Measurements from ENCODE around the gene ZNF311.

Gene ZNF311

GRCh38 chr6:29005183-29005885 lies at the start of gene ZNF311:
ZNF311 (minus strand) TSS chr6:29005315; CDS start chr6:29003954, 1,361 bp downstream.
- peak; percentile 24 for DNase-seq

DNA sequence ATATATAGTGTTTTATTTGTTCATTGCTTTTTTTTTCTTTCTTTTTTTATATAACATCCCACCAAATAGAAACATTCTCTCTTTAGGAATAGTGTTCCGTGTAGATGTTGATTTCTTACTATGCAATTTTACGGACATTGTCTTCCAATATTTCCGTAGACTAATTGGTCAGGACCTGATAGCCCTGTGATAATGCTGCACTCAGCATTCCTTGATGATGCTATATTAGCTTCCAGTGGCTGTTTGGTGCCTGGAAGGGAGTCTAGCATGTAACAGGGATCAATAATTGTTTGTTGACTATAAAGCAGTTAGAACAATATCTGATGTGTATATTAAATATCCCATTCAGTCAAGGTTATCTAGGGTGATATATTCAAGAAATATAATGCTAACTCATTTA lies 46.6 kb upstream of the ZNF311 start:
- no peak for DNase-seq

DNA sequence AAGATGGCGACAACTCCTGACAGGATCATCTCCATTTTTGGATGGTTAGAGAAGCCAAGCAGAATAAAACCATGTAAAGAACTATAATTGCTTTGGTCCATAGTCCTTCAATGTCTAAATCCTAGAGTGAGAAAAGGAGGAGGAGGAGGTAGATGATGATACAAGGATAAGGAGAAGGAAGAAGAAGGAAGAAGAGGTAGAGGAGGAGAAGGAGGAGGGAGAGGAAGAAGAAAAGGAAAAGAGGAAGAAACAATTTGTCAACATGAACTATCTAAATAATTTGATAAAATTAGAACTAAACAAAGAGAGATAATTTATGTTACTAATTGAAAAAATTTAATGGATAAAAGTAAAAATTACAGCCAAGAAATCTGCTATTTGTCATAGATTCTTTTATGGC lies 40.0 kb upstream of the ZNF311 start, which contains the start of gene OR2W1:
Gene OR2W1, minus strand, starts transcription at position 101 of the 400 bp plus-strand sequence. Its CDS starts 0 bp downstream, at position 101.
- DNase-seq: no peak

DNA sequence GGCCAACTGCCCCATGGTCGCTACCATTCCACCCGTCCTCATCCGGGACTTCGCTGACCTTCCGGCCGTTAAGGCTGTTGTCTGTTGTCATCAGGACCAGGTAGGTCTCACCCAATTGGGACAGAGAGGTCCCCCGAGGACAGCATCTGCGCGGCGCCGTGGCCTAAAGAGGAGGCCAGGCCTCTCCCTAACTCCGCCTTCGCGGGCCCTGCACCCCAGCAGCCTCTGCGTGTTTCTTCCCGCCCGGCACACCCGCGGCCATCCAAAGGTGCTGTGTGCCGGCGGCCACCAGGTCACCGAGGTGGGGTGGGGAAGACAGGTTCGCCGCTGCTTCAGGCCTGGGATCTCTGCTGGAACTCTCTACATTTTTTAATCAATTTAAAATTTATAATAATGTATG lies 30.8 kb upstream of the ZNF311 start:
- DNase-seq: no peak

DNA sequence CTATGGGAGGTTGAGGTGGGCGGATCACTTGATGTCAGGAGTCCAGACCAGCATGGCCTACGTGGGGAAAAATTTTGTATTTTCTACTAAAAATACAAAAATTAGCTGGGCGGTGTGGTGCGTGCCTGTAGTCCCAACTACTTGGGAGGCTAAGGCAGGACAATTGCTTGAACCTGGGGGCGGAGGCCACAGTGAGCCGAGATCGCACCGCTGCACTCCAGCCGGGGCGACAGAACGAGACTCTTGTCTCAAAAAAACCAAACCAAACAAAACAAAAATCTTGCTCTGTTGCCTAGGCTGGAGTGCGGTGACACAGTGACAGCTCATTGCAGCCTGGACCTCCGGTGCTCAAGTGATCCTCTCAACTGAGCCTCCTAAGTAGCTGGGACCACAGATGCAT lies 23.7 kb upstream of the ZNF311 start:
- DNase-seq: no peak

- DNase-seq: no peak
Observed at GRCh38 chr6:29025927-29026585, 20.9 kb upstream of the ZNF311 start.

DNA sequence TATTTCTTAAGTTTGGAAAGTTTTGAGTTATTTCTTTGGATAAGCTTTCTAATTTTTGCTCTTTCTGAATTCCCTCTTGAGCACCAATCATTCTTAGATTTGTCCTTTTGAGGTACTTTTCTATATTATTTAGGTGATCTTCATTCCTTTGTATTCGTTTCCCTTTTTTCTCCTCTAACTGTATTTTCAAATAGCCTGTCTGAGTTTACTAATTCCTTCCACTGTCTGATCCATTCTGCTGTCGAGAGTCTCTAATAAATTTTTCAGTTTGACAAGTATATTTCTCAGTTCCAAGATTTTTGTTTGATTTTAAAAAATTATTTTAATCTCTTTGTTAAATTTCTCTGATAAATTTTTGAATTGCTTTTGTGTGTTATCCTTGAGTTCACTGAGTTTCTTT lies 16.3 kb upstream of the ZNF311 start:
- DNase-seq: no peak

- DNase-seq: no peak
Observed at GRCh38 chr6:29019629-29020028, 14.5 kb upstream of the ZNF311 start.

DNA sequence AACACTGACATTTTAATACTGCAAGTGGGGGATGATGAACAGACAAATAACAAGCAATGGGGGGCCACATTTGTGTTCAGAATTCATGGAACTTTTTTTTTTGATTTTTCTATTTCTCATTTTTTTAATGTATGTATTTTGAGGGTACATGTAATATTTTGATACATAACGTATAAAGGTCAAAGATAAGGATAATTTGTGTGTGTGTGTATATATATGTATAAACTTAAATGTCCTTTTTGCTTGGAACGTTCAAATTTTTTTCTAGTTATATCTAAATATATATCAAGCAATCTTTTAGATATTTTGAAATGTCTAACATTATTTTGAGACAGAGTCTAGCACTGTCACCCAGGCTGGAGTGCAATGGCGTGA lies 12.3 kb upstream of the ZNF311 start:
- DNase-seq: no peak

- DNase-seq: peak; percentile 77
Observed at GRCh38 chr6:29016559-29017427, 11.7 kb upstream of the ZNF311 start.

GRCh38 chr6:29014729-29015608 lies 9.9 kb upstream of the ZNF311 start:
- DNase-seq: no peak

DNA sequence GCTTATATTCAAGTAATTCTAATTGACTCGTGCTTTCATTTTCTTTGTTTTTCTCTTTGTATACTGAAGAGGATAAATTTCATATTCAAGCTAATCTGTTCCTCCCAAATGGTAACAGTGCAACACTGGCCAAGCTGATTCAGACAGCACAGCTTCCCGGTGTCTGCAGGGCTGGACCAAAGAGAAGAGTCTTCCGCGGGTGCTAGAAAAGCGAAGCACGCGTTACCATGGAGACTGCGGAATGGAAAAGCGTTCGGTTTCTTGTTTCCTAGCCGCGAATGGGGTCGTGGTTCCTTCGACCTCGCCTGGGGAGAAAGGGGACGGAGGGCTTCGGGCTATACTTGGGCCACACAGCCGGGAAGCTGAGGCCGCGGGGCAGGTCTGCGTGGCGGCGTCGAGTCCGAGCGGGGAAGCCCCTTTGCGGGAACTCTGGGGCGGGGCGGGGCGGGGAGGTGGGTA lies 6.2 kb upstream of the ZNF311 start:
- DNase-seq: peak; percentile 33

GRCh38 chr6:29009358-29009757 lies 4.2 kb upstream of the ZNF311 start:
- DNase-seq: no peak

DNA sequence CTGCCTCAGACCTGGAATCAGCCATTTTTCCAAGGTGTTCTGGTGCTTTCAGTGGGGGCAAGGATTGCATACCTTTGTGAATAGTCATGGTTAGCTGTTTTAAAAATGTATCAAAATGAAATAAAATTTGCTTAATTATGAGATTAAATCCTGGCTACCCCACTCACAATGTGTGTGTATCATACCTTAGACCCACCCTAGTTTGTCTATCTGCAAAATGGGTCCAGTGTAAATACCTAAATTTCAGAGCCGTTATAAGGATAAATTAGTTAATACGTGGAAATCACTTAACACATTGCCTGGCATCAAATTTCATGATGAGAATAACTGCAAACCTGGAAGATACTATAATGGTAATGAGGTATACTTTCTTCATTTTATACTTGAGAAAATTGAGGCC lies 3.0 kb upstream of the ZNF311 start:
- no peak for DNase-seq

DNA sequence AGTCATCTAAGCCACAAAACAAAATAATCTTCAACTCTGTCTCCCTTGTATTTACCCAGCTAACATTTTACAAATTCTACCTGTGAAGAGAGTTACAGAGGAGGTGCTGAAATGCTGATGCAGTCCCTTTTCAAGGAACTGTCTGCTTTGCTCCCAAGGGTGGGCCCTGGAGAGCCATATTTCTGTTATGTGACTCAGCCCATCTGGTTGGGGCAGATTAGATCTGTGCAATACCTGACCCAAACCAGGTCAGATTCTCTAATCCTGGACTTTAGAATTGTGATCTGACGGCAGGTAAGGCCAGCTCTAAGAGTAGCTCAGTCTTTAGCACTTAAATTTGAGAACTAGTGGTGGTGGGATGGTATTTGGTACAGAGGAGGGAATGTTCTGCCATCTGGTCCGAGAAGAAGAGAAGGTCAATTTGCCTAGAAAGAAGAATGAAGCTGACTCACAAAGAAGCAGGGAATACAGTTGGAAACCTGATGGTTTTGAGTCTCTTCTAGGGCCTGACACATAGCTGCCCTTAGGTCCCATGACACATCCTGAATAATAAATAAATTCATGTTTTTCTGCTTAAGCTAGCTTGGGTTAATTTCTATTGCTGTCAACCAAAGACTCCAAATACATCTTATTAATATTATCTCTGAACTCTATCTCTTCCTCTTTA lies 8.1 kb downstream of the ZNF311 start:
- DNase-seq: no peak

DNA sequence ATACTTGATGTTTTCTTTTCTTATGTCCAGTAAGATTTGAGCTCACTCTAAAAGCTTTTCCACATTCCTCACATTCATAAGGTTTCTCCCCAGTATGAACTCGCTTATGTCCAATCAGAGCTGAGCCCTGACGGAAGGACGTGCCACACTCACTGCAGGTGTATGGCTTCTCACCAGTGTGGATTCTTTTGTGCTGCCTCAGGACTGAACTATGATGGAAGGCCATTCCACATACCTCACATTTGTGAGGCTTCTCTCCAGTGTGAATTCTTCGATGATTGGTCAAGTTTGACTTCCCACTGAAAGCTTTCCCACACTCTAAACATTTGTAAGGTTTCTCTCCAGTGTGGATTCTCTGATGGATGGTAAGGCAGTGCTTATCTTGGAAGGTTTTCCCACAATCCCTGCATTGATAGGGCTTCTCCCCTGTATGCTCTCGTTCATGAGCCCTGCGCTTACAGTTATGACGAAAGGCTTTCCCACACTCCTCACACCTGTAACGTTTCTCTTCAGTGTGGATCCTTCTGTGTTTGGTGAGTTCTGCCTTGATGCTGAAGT lies 9.9 kb downstream of the ZNF311 start:
- no peak for DNase-seq

DNA sequence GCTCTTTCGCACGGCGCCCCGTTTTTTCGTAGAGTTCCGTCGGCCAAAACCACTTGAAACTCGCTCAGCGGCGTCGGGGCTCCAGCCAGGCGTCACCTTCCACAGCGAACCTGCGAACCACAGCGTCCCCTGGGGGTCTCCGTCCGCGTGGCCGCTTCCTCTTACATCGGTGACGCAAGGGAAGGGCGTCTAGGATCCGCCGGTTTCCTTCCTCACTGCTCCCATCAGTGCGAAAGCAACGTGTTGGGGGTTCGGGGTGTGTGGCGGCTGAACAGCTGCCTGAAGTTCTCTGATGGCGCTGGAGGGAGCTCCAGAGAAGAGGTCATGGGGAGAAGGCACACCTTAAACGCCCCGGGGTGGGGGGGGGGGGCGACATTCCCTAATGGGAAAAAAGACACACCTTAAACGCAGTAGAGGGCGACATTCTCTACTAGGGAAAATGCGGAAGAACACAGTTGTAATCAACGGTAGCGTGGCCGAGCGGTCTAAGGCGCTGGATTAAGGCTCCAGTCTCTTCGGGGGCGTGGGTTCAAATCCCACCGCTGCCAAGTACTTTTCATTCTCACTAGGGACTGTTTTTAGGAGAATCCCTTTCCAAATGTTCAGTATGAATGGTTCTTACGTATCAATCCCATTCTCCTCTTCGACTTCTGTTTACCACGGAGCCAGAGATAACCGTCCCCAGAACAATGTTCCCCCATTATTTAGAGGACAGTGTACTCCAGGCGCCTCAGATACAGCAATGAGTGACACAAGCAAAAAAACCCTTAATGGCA lies 16.4 kb downstream of the ZNF311 start:
- peak; percentile 68 for DNase-seq

- no peak for DNase-seq
Observed at GRCh38 chr6:28985462-28986164, 19.5 kb downstream of the ZNF311 start.

DNA sequence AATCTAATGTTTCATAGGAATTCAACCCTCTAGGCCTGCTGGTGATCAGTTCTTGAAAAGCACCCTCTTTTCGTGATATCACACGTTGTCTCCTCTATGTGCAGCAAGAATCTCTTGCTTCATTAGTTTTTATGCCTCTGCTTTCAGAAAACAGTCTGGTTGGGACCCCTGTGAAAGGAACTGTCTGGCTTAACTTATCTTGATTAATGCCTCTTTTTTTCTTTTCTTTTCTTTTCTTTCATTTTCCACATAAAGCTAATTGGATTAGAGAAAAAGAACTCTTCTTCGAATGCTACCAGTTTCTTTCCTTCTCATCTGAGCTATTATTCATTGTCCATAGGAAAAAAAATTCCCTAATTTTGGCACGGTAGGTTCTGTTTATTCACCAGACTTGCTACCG lies 21.3 kb downstream of the ZNF311 start:
- no peak for DNase-seq
